Stimulated activated CD8-positive, alpha-beta memory T cell treated with anti-CD3 and anti-CD28 coated beads, Interleukin-15, amount 100 ng/mL, for 4 hours (primary cell): ENCODE data around the gene AMFR.

Experiments used
- DNase-seq, 2 donors: peaks; one replicate each; pipeline ENCODE4 v3.0.0-alpha.2; 2020; ENCODE audit warnings: low read depth in 2 of 2

AMFR gene

GRCh38 chr16:56425439-56425832 lies at the start of gene AMFR:
AMFR (minus strand) TSS chr16:56425545; CDS start chr16:56425327, 218 bp downstream.
- DNase-seq: peak; percentile 10 to 47

GRCh38 chr16:56470666-56471065 lies 45.3 kb upstream of the AMFR start:
- DNase-seq: no peak

GRCh38 chr16:56470232-56470631 lies 44.9 kb upstream of the AMFR start:
- no peak for DNase-seq

GRCh38 chr16:56469748-56470147 lies 44.4 kb upstream of the AMFR start:
- no peak for DNase-seq

GRCh38 chr16:56468800-56469199 lies 43.5 kb upstream of the AMFR start:
- DNase-seq: no peak

GRCh38 chr16:56466344-56466743 lies 41.0 kb upstream of the AMFR start:
- no peak for DNase-seq

GRCh38 chr16:56463153-56463552 lies 37.8 kb upstream of the AMFR start:
- DNase-seq: no peak

- no peak for DNase-seq
Measured at GRCh38 chr16:56462064-56462796, 36.9 kb upstream of the AMFR start.

GRCh38 chr16:56460101-56460500 lies 34.8 kb upstream of the AMFR start:
- no peak for DNase-seq

- DNase-seq: no peak
Measured at GRCh38 chr16:56457927-56458470, 32.7 kb upstream of the AMFR start.

GRCh38 chr16:56451753-56452689 lies 26.7 kb upstream of the AMFR start:
- DNase-seq: no peak

- peak; percentile 80 to 89 for DNase-seq
Measured at GRCh38 chr16:56450986-56451752, 25.8 kb upstream of the AMFR start, which contains the start of the genes NUDT21 and OGFOD1. NUDT21 (minus strand) TSS chr16:56451332; CDS start chr16:56451202, 130 bp downstream. OGFOD1 (plus strand) TSS chr16:56451554; CDS start chr16:56451613, 59 bp downstream.

- DNase-seq: no peak
Measured at GRCh38 chr16:56450275-56450985, 25.1 kb upstream of the AMFR start.

GRCh38 chr16:56448005-56448404 lies 22.7 kb upstream of the AMFR start:
- no peak for DNase-seq

GRCh38 chr16:56447286-56447685 lies 21.9 kb upstream of the AMFR start:
- no peak for DNase-seq

- no peak for DNase-seq
Measured at GRCh38 chr16:56438038-56438437, 12.7 kb upstream of the AMFR start.

GRCh38 chr16:56436258-56436657 lies 10.9 kb upstream of the AMFR start:
- DNase-seq: no peak

- no peak for DNase-seq
Measured at GRCh38 chr16:56428091-56428490, 2.7 kb upstream of the AMFR start.

GRCh38 chr16:56426585-56426984 lies 1.2 kb upstream of the AMFR start:
- DNase-seq: no peak

GRCh38 chr16:56424791-56425438 lies 430 bp downstream of the AMFR start:
- DNase-seq: peak in 1 of 2 donors; percentile 44
